A673 (cell line): ENCODE results near the gene THAP4.

ENCODE experiments used
- CTCF ChIP-seq: fragments of 300-800, 200-600 bp; sonication (generic); conservative IDR thresholded peaks from 2 replicates; pipeline ENCODE4 v1.5.1; 2017; ENCODE audit warnings: low read depth, mild to moderate bottlenecking, antibody characterized with exemption, low read length, moderate library complexity, mixed read lengths
- EZH2 ChIP-seq: fragments of 200-600 bp; sonication (generic); IDR thresholded peaks from 2 replicates; pipeline ENCODE4 v1.6.1; 2017; ENCODE audit warnings: borderline replicate concordance, low read depth, mild to moderate bottlenecking, mixed read lengths, antibody characterized with exemption, low read length; ENCODE audit not compliant: poor library complexity, severe bottlenecking

GRCh38 chr2:241652722-241653121 lies 15.8 kb upstream of the THAP4 start:
- TF ChIP-seq CTCF, result no peak
- no peak for TF ChIP-seq EZH2
